ENCODE measurements around the gene VAMP7. TPM values are rescaled to one million over a fixed set of nuclear protein-coding genes. Genes with fewer than 3 reads are reported as not detected.

The VAMP7 gene
- total and polyA plus RNA-seq, 9 of the 15 experiments (the other 6 are each of a cell fraction or from before 2014, with no cell fraction given) = 38.4 to 100 (median 67.7) TPM

DNA sequence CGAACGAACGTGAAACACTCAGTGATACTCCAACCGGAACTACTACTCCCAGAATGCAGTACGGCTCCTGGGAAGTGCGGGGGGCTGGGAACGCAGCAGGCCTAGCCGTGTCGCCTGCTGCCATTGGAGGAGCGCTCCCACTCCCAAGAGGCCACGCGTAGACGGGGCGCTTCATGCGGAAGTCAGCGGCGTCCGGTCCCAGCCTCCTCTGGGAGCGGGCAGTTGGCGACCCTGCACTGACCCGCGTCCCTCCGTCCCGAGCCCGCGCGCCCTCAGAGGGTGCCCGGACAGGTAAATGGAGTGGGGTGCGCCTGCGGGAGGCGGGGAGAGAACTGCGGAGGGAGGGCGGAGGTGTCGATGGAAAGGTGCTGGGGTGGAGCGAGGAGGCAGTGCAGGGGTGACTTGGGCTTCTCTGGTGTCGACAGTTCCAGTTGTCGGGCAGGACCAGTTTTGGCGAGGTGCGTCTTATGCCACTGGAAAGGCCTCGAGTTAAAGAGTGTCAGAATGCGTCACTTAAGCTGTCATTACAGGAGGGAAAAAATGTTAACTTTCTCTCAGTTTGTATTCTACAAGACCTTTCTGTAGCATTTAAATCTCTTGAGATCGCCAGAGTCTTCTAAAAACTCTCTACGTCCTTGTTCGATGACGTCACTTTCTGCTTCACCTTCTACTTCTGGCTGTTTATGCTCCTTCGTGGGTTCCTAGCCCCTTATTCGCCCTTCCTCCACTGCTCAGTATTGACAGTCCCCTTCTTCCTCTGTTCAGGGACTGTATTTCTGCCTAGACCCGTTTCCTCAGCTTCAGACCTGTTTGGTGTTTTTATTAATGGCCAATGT lies at the start of gene VAMP7 (continued):
- TF ChIP-seq, protein P1, sequence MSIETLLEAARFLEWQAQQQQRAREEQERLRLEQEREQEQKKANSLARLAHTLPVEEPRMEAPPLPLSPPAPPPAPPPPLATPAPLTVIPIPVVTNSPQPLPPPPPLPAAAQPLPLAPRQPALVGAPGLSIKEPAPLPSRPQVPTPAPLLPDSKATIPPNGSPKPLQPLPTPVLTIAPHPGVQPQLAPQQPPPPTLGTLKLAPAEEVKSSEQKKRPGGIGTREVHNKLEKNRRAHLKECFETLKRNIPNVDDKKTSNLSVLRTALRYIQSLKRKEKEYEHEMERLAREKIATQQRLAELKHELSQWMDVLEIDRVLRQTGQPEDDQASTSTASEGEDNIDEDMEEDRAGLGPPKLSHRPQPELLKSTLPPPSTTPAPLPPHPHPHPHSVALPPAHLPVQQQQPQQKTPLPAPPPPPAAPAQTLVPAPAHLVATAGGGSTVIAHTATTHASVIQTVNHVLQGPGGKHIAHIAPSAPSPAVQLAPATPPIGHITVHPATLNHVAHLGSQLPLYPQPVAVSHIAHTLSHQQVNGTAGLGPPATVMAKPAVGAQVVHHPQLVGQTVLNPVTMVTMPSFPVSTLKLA (conservative IDR thresholded peaks at IDR 0.05) = peak; percentile 78 to 89
- TF ChIP-seq ETV1 (tag; conservative IDR thresholded peaks at IDR 0.05; ENCODE audit: low read depth) = peak; percentile 50
- peak; percentile 97 for TF ChIP-seq ZNF143 (CRISPR knock-in tag; IDR thresholded peaks at IDR 0.05)
- TF ChIP-seq ARID1B (IDR thresholded peaks at IDR 0.05) = no peak
- 0 out of 2 replicates have a peak, but pooled peaks have one; percentile 19 for TF ChIP-seq CEBPG (CRISPR knock-in tag; IDR thresholded peaks at IDR 0.05)
- no peak for TF ChIP-seq CEBPG (tag; conservative IDR thresholded peaks at IDR 0.05 in 1 of 2, IDR thresholded peaks at IDR 0.05 in 1 of 2)
- peak; percentile 59 for TF ChIP-seq FOSL1 (tag; conservative IDR thresholded peaks at IDR 0.05)
- TF ChIP-seq, protein P2, sequence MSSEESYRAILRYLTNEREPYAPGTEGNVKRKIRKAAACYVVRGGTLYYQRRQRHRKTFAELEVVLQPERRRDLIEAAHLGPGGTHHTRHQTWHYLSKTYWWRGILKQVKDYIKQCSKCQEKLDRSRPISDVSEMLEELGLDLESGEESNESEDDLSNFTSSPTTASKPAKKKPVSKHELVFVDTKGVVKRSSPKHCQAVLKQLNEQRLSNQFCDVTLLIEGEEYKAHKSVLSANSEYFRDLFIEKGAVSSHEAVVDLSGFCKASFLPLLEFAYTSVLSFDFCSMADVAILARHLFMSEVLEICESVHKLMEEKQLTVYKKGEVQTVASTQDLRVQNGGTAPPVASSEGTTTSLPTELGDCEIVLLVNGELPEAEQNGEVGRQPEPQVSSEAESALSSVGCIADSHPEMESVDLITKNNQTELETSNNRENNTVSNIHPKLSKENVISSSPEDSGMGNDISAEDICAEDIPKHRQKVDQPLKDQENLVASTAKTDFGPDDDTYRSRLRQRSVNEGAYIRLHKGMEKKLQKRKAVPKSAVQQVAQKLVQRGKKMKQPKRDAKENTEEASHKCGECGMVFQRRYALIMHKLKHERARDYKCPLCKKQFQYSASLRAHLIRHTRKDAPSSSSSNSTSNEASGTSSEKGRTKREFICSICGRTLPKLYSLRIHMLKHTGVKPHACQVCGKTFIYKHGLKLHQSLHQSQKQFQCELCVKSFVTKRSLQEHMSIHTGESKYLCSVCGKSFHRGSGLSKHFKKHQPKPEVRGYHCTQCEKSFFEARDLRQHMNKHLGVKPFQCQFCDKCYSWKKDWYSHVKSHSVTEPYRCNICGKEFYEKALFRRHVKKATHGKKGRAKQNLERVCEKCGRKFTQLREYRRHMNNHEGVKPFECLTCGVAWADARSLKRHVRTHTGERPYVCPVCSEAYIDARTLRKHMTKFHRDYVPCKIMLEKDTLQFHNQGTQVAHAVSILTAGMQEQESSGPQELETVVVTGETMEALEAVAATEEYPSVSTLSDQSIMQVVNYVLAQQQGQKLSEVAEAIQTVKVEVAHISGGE (CRISPR knock-in tag; IDR thresholded peaks at IDR 0.05) = peak in 1 of 3 experiments; percentile 67; a peak in 2 of 6 replicates
- peak; percentile 92 for TF ChIP-seq MBD2 (IDR thresholded peaks at IDR 0.05; ENCODE audit: borderline replicate concordance, low read depth)
- TF ChIP-seq, protein P3, sequence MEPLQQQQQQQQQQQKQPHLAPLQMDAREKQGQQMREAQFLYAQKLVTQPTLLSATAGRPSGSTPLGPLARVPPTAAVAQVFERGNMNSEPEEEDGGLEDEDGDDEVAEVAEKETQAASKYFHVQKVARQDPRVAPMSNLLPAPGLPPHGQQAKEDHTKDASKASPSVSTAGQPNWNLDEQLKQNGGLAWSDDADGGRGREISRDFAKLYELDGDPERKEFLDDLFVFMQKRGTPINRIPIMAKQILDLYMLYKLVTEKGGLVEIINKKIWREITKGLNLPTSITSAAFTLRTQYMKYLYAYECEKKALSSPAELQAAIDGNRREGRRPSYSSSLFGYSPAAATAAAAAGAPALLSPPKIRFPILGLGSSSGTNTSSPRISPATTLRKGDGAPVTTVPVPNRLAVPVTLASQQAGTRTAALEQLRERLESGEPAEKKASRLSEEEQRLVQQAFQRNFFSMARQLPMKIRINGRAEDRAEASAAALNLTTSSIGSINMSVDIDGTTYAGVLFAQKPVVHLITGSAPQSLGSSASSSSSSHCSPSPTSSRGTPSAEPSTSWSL (CRISPR knock-in tag; IDR thresholded peaks at IDR 0.05; ENCODE audit: borderline replicate concordance) = no peak
- TF ChIP-seq, protein P4, sequence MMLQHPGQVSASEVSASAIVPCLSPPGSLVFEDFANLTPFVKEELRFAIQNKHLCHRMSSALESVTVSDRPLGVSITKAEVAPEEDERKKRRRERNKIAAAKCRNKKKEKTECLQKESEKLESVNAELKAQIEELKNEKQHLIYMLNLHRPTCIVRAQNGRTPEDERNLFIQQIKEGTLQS (IDR thresholded peaks at IDR 0.05) = peak; percentile 99
- TF ChIP-seq, protein P4 (CRISPR knock-in tag; conservative IDR thresholded peaks at IDR 0.05) = no peak
- TF ChIP-seq ZNF197 (CRISPR knock-in tag; IDR thresholded peaks at IDR 0.05; ENCODE audit: low read depth) = 0 out of 2 replicates have a peak, but pooled peaks have one; percentile 58
- peak; percentile 73 for TF ChIP-seq CHD2 (IDR thresholded peaks at IDR 0.05; ENCODE audit: low read depth, low read length)
- no peak for TF ChIP-seq ETS2 (tag; IDR thresholded peaks at IDR 0.05; ENCODE audit: borderline replicate concordance, poor library complexity, severe bottlenecking)
- no peak for TF ChIP-seq SP2 (IDR thresholded peaks at IDR 0.05; ENCODE audit: extremely low read depth, low read depth, low read length, poor library complexity, severe bottlenecking)
- TF ChIP-seq ZBED1 (IDR thresholded peaks at IDR 0.05) = no peak
- no peak for TF ChIP-seq ZKSCAN8 (CRISPR knock-in tag; IDR thresholded peaks at IDR 0.05)
- no peak for TF ChIP-seq MCM5 (IDR thresholded peaks at IDR 0.05; ENCODE audit: low read depth)
